ENCODE measurements around the gene ABCC12. TPM values are rescaled to one million over a fixed set of nuclear protein-coding genes. Genes with fewer than 3 reads are reported as not detected.

ABCC12 gene
- total RNA-seq, 2 donors from 2014 or later: 2.2 TPM; not detected in 1

DNA sequence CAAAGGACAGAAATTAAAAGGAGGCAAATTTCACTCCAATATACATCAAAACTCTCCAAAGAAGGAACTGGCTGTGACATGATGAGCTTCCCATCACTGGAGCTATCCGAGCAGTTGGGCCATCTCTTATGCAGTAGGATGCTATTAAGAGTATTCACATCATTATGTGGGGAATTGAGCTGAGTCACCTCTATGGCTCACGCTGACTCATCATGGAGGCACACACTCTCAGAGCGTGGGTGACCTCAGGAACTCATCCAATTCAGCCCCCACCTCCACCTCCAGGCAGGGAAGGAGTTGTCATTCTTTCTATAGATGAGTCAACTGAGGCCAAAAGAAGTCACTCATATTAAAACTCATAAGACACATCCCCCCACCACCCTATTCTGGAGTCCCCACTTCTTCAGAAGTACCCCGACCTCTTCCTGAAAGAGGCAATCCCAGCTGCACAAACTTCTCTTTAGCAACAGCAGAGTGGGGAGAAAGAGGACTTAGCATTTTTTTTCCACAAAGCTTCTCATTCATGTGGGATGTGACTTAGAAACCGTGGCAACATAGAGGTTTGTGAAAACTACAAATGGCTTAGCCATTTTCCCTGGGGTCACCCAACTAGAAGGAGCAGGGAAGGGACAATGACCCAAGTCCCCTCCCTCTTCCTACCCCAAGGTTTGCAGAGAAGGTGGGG lies 32.5 kb downstream of the ABCC12 start:
- TF ChIP-seq CTCF (IDR thresholded peaks at IDR 0.05) (no peak), POLR2A (IDR thresholded peaks at IDR 0.05) (no peak), POLR2AphosphoS5 (IDR thresholded peaks at IDR 0.05) (no peak)
- WGBS: 60% methylated on average over 5 of the region's 5 CpGs
- intact Hi-C loops (cut with DNase I): no loop called here

GRCh38 chr16:48121276-48121675 lies 34.5 kb downstream of the ABCC12 start:
- intact Hi-C loops (cut with DNase I): no loop called here
- TF ChIP-seq POLR2AphosphoS5 (IDR thresholded peaks at IDR 0.05) (no peak), POLR2A (IDR thresholded peaks at IDR 0.05) (no peak), CTCF (IDR thresholded peaks at IDR 0.05) (no peak)
- Histone ChIP-seq H3K27ac (no peak overlapping the region), H3K4me1 (replicated peaks) (no peaks in the 10 kb centered on the region), H3K36me3 (no peaks in the 10 kb centered on the region), H3K27me3 (replicated peaks; ENCODE audit: insufficient read depth) (no peaks in the 10 kb centered on the region), H3K4me3 (no peak overlapping the region), H3K9me3 (no peaks in the 10 kb centered on the region)
- WGBS: 85% methylated on average over 5 of the region's 5 CpGs
- no peak for DNase-seq (ENCODE audit: low spot score)

More for the DNA sequence above, 32.5 kb downstream of the ABCC12 start:
- Histone ChIP-seq H3K36me3 (no peaks in the 10 kb centered on the region), H3K27me3 (replicated peaks; ENCODE audit: insufficient read depth) (no peaks in the 10 kb centered on the region), H3K9me3 (no peaks in the 10 kb centered on the region), H3K4me1 (replicated peaks) (no peaks in the 10 kb centered on the region), H3K4me3 (no peak overlapping the region), H3K27ac (no peak overlapping the region)
- no peak for DNase-seq (ENCODE audit: low spot score)

- H3K4me3 ChIP-seq: no peak overlapping the region
- H3K36me3 ChIP-seq: no peaks in the 10 kb centered on the region
- intact Hi-C loops (cut with DNase I): no loop called here
- no peaks in the 10 kb centered on the region for H3K4me1 ChIP-seq (replicated peaks)
- H3K27ac ChIP-seq: no peak overlapping the region
- TF ChIP-seq POLR2AphosphoS5 (IDR thresholded peaks at IDR 0.05) (no peak), POLR2A (IDR thresholded peaks at IDR 0.05) (no peak), CTCF (IDR thresholded peaks at IDR 0.05) (no peak)
- WGBS: 86% methylated on average over 2 of the region's 2 CpGs
- DNase-seq (ENCODE audit: low spot score): no peak
- no peaks in the 10 kb centered on the region for H3K27me3 ChIP-seq (replicated peaks; ENCODE audit: insufficient read depth)
- H3K9me3 ChIP-seq: no peaks in the 10 kb centered on the region
Observed at GRCh38 chr16:48118841-48119240, 37.0 kb downstream of the ABCC12 start.

GRCh38 chr16:48117217-48118105 lies 38.3 kb downstream of the ABCC12 start:
- Histone ChIP-seq H3K27me3 (replicated peaks; ENCODE audit: insufficient read depth) (no peaks in the 10 kb centered on the region), H3K36me3 (no peaks in the 10 kb centered on the region), H3K9me3 (no peaks in the 10 kb centered on the region), H3K4me1 (replicated peaks) (no peaks in the 10 kb centered on the region), H3K27ac (no peak overlapping the region), H3K4me3 (no peak overlapping the region)
- no peak for DNase-seq (ENCODE audit: low spot score)
- 51% methylated on average over 17 of the region's 22 CpGs for WGBS
- intact Hi-C loops (cut with DNase I): no loop called here
- TF ChIP-seq CTCF (IDR thresholded peaks at IDR 0.05): peak in 3 of 4 experiments; percentile 12 to 37 (median 26)
- no peak for TF ChIP-seq POLR2AphosphoS5 (IDR thresholded peaks at IDR 0.05)

All from prostate gland (tissue), 2 donors.